Rectal smooth muscle tissue (tissue), 1 donor: Measurements from ENCODE around the gene SERPINA1.
"Not testable (repeated sequence)": the region's sequence is repeated elsewhere in the genome, so short reads cannot be mapped to it uniquely, and the experiment has no call there.

ENCODE experiments used
- H3K27ac ChIP-seq: one replicate; pipeline ENCODE4 v1.7.0; 2013; ENCODE audit warnings: low read depth, low read length, inconsistent platforms
- H3K27me3 ChIP-seq: one replicate; pipeline ENCODE4 v1.7.0; 2013; ENCODE audit warnings: low read length; ENCODE audit not compliant: control insufficient read depth, insufficient read depth
- H3K36me3 ChIP-seq: one replicate; pipeline ENCODE4 v1.7.0; 2013; ENCODE audit warnings: low read length; ENCODE audit not compliant: control insufficient read depth, insufficient read depth
- H3K4me1 ChIP-seq: one replicate; pipeline ENCODE4 v1.7.0; 2013; ENCODE audit warnings: low read length; ENCODE audit not compliant: control insufficient read depth, insufficient read depth
- H3K4me3 ChIP-seq: one replicate; pipeline ENCODE4 v1.7.0; 2013; ENCODE audit warnings: low read length
- H3K9ac ChIP-seq: one replicate; pipeline ENCODE4 v1.7.0; 2013; ENCODE audit warnings: low read length

SERPINA1 gene

GRCh38 chr14:94360945-94361565 lies 27.3 kb downstream of the SERPINA1 start:
- Histone ChIP-seq H3K27ac (no peak overlapping the region), H3K27me3 (no peaks in the 10 kb centered on the region), H3K36me3 (no peaks in the 10 kb centered on the region), H3K4me1 (no peaks in the 10 kb centered on the region), H3K9ac (no peak overlapping the region), H3K4me3 (no peak overlapping the region)

- H3K4me3 ChIP-seq, result no peak overlapping the region
- H3K4me1 ChIP-seq, result no peaks in the 10 kb centered on the region
- no peaks in the 10 kb centered on the region for H3K36me3 ChIP-seq
- H3K27me3 ChIP-seq, result no peaks in the 10 kb centered on the region
- no peak overlapping the region for H3K9ac ChIP-seq
- H3K27ac ChIP-seq, result no peak overlapping the region
These were observed 31.2 kb downstream of the SERPINA1 start for GRCh38 chr14:94357166-94357565.

- Histone ChIP-seq H3K4me1 (no peaks in the 10 kb centered on the region), H3K9ac (no peak overlapping the region), H3K4me3 (no peak overlapping the region), H3K27ac (no peak overlapping the region), H3K27me3 (no peaks in the 10 kb centered on the region), H3K36me3 (no peaks in the 10 kb centered on the region)
These were observed 31.9 kb downstream of the SERPINA1 start for GRCh38 chr14:94356379-94357056.

GRCh38 chr14:94355191-94355794 lies 33.1 kb downstream of the SERPINA1 start:
- no peak overlapping the region for H3K27ac ChIP-seq
- H3K27me3 ChIP-seq, result no peaks in the 10 kb centered on the region
- no peaks in the 10 kb centered on the region for H3K4me1 ChIP-seq
- H3K9ac ChIP-seq, result no peak overlapping the region
- no peak overlapping the region for H3K4me3 ChIP-seq
- no peaks in the 10 kb centered on the region for H3K36me3 ChIP-seq

GRCh38 chr14:94354638-94355185 lies 33.7 kb downstream of the SERPINA1 start:
- Histone ChIP-seq H3K9ac (no peak overlapping the region), H3K27me3 (no peaks in the 10 kb centered on the region), H3K4me1 (no peaks in the 10 kb centered on the region), H3K36me3 (no peaks in the 10 kb centered on the region), H3K4me3 (no peak overlapping the region), H3K27ac (no peak overlapping the region)

GRCh38 chr14:94354190-94354589 lies 34.2 kb downstream of the SERPINA1 start:
- H3K27ac ChIP-seq, H3K36me3 ChIP-seq, H3K27me3 ChIP-seq, H3K4me3 ChIP-seq, H3K9ac ChIP-seq, H3K4me1 ChIP-seq: not testable (repeated sequence)

GRCh38 chr14:94349276-94349675 lies 39.1 kb downstream of the SERPINA1 start:
- H3K36me3 ChIP-seq, result no peaks in the 10 kb centered on the region
- H3K27me3 ChIP-seq, result no peaks in the 10 kb centered on the region
- H3K27ac ChIP-seq, result no peak overlapping the region

GRCh38 chr14:94348836-94349235 lies 39.6 kb downstream of the SERPINA1 start:
- Histone ChIP-seq H3K27me3 (no peaks in the 10 kb centered on the region), H3K27ac (no peak overlapping the region), H3K4me1 (no peaks in the 10 kb centered on the region), H3K9ac (no peak overlapping the region), H3K4me3 (no peak overlapping the region), H3K36me3 (no peaks in the 10 kb centered on the region)

More at GRCh38 chr14:94349276-94349675, 39.1 kb downstream of the SERPINA1 start:
- Histone ChIP-seq H3K4me1 (no peaks in the 10 kb centered on the region), H3K9ac (no peak overlapping the region), H3K4me3 (no peak overlapping the region)

- Histone ChIP-seq H3K4me3 (no peak overlapping the region), H3K27me3 (no peaks in the 10 kb centered on the region), H3K27ac (no peak overlapping the region), H3K9ac (no peak overlapping the region), H3K36me3 (no peaks in the 10 kb centered on the region), H3K4me1 (no peaks in the 10 kb centered on the region)
These were observed 41.6 kb downstream of the SERPINA1 start for GRCh38 chr14:94346841-94347240.

- not testable (repeated sequence) for H3K9ac ChIP-seq
These were observed 42.2 kb downstream of the SERPINA1 start for GRCh38 chr14:94346065-94346786.

GRCh38 chr14:94345344-94346064 lies 42.9 kb downstream of the SERPINA1 start:
- Histone ChIP-seq H3K9ac (no peak overlapping the region), H3K27ac (no peak overlapping the region), H3K27me3 (no peaks in the 10 kb centered on the region), H3K36me3 (no peaks in the 10 kb centered on the region), H3K4me1 (no peaks in the 10 kb centered on the region), H3K4me3 (no peak overlapping the region)

More at GRCh38 chr14:94346065-94346786, 42.2 kb downstream of the SERPINA1 start:
- H3K36me3 ChIP-seq, H3K27me3 ChIP-seq, H3K4me1 ChIP-seq, H3K4me3 ChIP-seq, H3K27ac ChIP-seq: not testable (repeated sequence)

- Histone ChIP-seq H3K9ac (no peak overlapping the region), H3K27me3 (no peaks in the 10 kb centered on the region), H3K27ac (no peak overlapping the region), H3K4me1 (no peaks in the 10 kb centered on the region), H3K36me3 (no peaks in the 10 kb centered on the region), H3K4me3 (no peak overlapping the region)
These were observed 44.0 kb downstream of the SERPINA1 start for GRCh38 chr14:94344389-94344788.
